ENCODE measurements around the gene IL15RA.

Gene IL15RA

GRCh38 chr10:5938291-5938690 lies 39.1 kb downstream of the IL15RA start:
- Histone ChIP-seq H3K4me1 (ENCODE audit: control insufficient read depth in 5 of 5, insufficient read depth in 5 of 5, low read length in 5 of 5) (peaks cover 2 to 25% (median 13%) of the 10 kb centered on the region in 5 donors), H3K27ac (ENCODE audit: low read depth, low read length) (no peak overlapping the region), H3K9me3 (ENCODE audit: control insufficient read depth in 5 of 5, low read length in 5 of 5) (no peaks in the 10 kb centered on the region), H3K9ac (ENCODE audit: low read length in 5 of 5) (no peak overlapping the region), H3K4me3 (ENCODE audit: low read depth in 1 of 5, low read length in 5 of 5) (no peak overlapping the region), H3K36me3 (ENCODE audit: control insufficient read depth in 5 of 5, insufficient read depth in 5 of 5, low read length in 5 of 5) (peaks cover 0 to 49% (median 40%) of the 10 kb centered on the region in 5 donors), H3K27me3 (ENCODE audit: control insufficient read depth in 5 of 5, insufficient read depth in 4 of 5, low read length in 5 of 5) (peaks cover 0 to under 1% (median 0%) of the 10 kb centered on the region in 5 donors)

- Histone ChIP-seq H3K9ac (ENCODE audit: low read length in 5 of 5) (no peak overlapping the region), H3K4me3 (ENCODE audit: low read depth in 1 of 5, low read length in 5 of 5) (no peak overlapping the region), H3K9me3 (ENCODE audit: control insufficient read depth in 5 of 5, low read length in 5 of 5) (no peaks in the 10 kb centered on the region), H3K27me3 (ENCODE audit: control insufficient read depth in 5 of 5, insufficient read depth in 4 of 5, low read length in 5 of 5) (no peaks in the 10 kb centered on the region), H3K27ac (ENCODE audit: low read depth, low read length) (no peak overlapping the region), H3K36me3 (ENCODE audit: control insufficient read depth in 5 of 5, insufficient read depth in 5 of 5, low read length in 5 of 5) (peaks cover 0 to 60% (median 40%) of the 10 kb centered on the region in 5 donors), H3K4me1 (ENCODE audit: control insufficient read depth in 5 of 5, insufficient read depth in 5 of 5, low read length in 5 of 5) (peaks cover 0 to 20% (median 8%) of the 10 kb centered on the region in 5 donors)
Measured at GRCh38 chr10:5937016-5937415, 40.3 kb downstream of the IL15RA start.

- Histone ChIP-seq H3K27me3 (ENCODE audit: control insufficient read depth in 5 of 5, insufficient read depth in 4 of 5, low read length in 5 of 5) (no peaks in the 10 kb centered on the region), H3K4me3 (ENCODE audit: low read depth in 1 of 5, low read length in 5 of 5) (no peak overlapping the region), H3K27ac (ENCODE audit: low read depth, low read length) (no peak overlapping the region), H3K4me1 (ENCODE audit: control insufficient read depth in 5 of 5, insufficient read depth in 5 of 5, low read length in 5 of 5) (peaks cover 0 to 9% (median 3%) of the 10 kb centered on the region in 5 donors), H3K9me3 (ENCODE audit: control insufficient read depth in 5 of 5, low read length in 5 of 5) (no peaks in the 10 kb centered on the region), H3K36me3 (ENCODE audit: control insufficient read depth in 5 of 5, insufficient read depth in 5 of 5, low read length in 5 of 5) (peaks cover 0 to 70% (median 45%) of the 10 kb centered on the region in 5 donors), H3K9ac (ENCODE audit: low read length in 5 of 5) (no peak overlapping the region)
Measured at GRCh38 chr10:5935628-5936027, 41.7 kb downstream of the IL15RA start.

DNA sequence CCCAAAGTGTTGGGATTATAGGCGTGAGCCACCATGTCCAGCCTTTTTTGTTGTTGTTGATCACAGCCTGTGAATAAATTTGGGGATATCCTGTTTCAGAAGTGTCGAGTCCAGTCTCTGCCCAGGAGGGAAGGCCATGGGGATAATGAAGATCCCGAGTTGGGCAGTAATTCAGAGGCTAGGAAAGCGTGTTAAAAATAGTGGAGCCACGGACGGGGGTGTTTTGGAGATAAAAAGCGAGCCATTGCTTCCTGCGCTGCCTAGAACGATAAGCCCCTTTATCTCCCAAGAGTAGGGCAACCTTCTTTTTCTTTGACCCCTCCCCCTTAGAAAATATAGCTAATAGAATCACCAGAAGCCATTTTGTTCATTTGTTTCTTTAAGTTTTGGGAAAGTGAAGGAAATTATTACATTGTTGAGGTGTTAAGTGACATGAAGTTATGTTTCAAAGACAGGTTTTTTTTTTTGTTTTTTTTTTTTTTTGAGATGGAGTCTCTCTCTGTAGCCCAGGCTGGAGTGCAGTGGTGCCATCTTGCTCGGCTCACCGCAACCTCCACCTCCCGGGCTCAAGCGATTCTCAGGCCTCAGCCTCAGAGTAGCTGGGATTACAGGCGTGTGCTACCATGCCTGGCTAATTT lies 43.3 kb downstream of the IL15RA start:
- H3K4me1 ChIP-seq (ENCODE audit: control insufficient read depth in 5 of 5, insufficient read depth in 5 of 5, low read length in 5 of 5) = peaks cover 0 to 6% (median 3%) of the 10 kb centered on the region in 5 donors
- H3K9me3 ChIP-seq (ENCODE audit: control insufficient read depth in 5 of 5, low read length in 5 of 5) = no peaks in the 10 kb centered on the region
- H3K4me3 ChIP-seq (ENCODE audit: low read depth in 1 of 5, low read length in 5 of 5) = no peak overlapping the region
- peaks cover 8 to 86% (median 59%) of the 10 kb centered on the region in 5 donors for H3K36me3 ChIP-seq (ENCODE audit: control insufficient read depth in 5 of 5, insufficient read depth in 5 of 5, low read length in 5 of 5)
- H3K9ac ChIP-seq (ENCODE audit: low read length in 5 of 5) = no peak overlapping the region
- H3K27ac ChIP-seq (ENCODE audit: low read depth, low read length) = no peak overlapping the region
- H3K27me3 ChIP-seq (ENCODE audit: control insufficient read depth in 5 of 5, insufficient read depth in 4 of 5, low read length in 5 of 5) = no peaks in the 10 kb centered on the region

DNA sequence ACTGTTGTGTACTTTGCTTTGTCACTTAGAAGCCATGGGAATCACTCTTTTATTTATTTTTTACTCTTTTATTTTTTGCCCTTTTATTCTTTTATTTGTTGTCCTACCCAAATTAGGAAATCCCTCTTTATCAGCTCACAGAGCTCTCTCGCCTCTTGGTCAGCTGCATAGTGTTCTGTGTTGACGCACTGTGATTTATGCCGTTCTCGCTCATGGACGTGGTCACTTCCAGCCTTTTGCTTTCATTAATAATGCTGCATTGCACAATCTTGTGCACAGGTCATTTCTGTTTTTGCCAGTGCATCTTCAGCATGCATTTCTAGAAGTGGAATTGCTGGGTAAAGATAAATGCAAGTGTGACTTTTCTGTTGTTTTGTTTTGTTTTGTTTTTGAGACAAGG lies 45.0 kb downstream of the IL15RA start:
- peaks cover 8 to 85% (median 56%) of the 10 kb centered on the region in 5 donors for H3K36me3 ChIP-seq (ENCODE audit: control insufficient read depth in 5 of 5, insufficient read depth in 5 of 5, low read length in 5 of 5)
- H3K4me1 ChIP-seq (ENCODE audit: control insufficient read depth in 5 of 5, insufficient read depth in 5 of 5, low read length in 5 of 5) = peaks cover 0 to 6% (median 3%) of the 10 kb centered on the region in 5 donors
- no peaks in the 10 kb centered on the region for H3K27me3 ChIP-seq (ENCODE audit: control insufficient read depth in 5 of 5, insufficient read depth in 4 of 5, low read length in 5 of 5)
- H3K27ac ChIP-seq (ENCODE audit: low read depth, low read length) = no peak overlapping the region
- H3K9me3 ChIP-seq (ENCODE audit: control insufficient read depth in 5 of 5, low read length in 5 of 5) = no peaks in the 10 kb centered on the region
- H3K9ac ChIP-seq (ENCODE audit: low read length in 5 of 5) = no peak overlapping the region
- no peak overlapping the region for H3K4me3 ChIP-seq (ENCODE audit: low read depth in 1 of 5, low read length in 5 of 5)

- Histone ChIP-seq H3K9me3 (ENCODE audit: control insufficient read depth in 5 of 5, low read length in 5 of 5) (no peaks in the 10 kb centered on the region), H3K27ac (ENCODE audit: low read depth, low read length) (no peak overlapping the region), H3K27me3 (ENCODE audit: control insufficient read depth in 5 of 5, insufficient read depth in 4 of 5, low read length in 5 of 5) (no peaks in the 10 kb centered on the region), H3K4me1 (ENCODE audit: control insufficient read depth in 5 of 5, insufficient read depth in 5 of 5, low read length in 5 of 5) (peaks cover 0 to 8% (median 3%) of the 10 kb centered on the region in 5 donors), H3K36me3 (ENCODE audit: control insufficient read depth in 5 of 5, insufficient read depth in 5 of 5, low read length in 5 of 5) (peaks cover 11 to 84% (median 55%) of the 10 kb centered on the region in 5 donors), H3K4me3 (ENCODE audit: low read depth in 1 of 5, low read length in 5 of 5) (no peak overlapping the region), H3K9ac (ENCODE audit: low read length in 5 of 5) (no peak overlapping the region)
Measured at GRCh38 chr10:5930272-5930671, 47.1 kb downstream of the IL15RA start.

DNA sequence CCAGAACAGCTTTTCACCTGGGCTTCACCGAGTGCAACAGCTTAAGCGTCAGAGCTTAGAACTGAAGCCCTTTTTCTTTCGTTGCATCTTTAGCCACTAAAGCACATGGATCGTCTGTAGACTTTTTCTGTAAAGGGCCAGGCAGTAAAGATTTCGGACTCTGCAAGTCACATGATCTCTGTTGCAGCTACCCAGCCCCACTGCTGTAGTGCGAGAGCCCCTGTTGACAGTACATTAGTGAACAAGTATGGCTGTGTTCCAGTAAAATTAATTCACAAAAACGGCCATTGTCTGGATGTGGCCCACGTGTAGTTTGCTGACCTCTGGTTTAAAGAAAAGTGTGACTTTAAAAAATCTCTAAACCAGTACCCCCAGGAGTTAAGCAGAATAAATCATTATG lies 47.9 kb downstream of the IL15RA start:
- no peak overlapping the region for H3K27ac ChIP-seq (ENCODE audit: low read depth, low read length)
- no peak overlapping the region for H3K4me3 ChIP-seq (ENCODE audit: low read depth in 1 of 5, low read length in 5 of 5)
- H3K9me3 ChIP-seq (ENCODE audit: control insufficient read depth in 5 of 5, low read length in 5 of 5) = no peaks in the 10 kb centered on the region
- H3K4me1 ChIP-seq (ENCODE audit: control insufficient read depth in 5 of 5, insufficient read depth in 5 of 5, low read length in 5 of 5) = peaks cover 0 to 15% (median 3%) of the 10 kb centered on the region in 5 donors
- no peaks in the 10 kb centered on the region for H3K27me3 ChIP-seq (ENCODE audit: control insufficient read depth in 5 of 5, insufficient read depth in 4 of 5, low read length in 5 of 5)
- peaks cover 13 to 87% (median 59%) of the 10 kb centered on the region in 5 donors for H3K36me3 ChIP-seq (ENCODE audit: control insufficient read depth in 5 of 5, insufficient read depth in 5 of 5, low read length in 5 of 5)
- no peak overlapping the region for H3K9ac ChIP-seq (ENCODE audit: low read length in 5 of 5)

DNA sequence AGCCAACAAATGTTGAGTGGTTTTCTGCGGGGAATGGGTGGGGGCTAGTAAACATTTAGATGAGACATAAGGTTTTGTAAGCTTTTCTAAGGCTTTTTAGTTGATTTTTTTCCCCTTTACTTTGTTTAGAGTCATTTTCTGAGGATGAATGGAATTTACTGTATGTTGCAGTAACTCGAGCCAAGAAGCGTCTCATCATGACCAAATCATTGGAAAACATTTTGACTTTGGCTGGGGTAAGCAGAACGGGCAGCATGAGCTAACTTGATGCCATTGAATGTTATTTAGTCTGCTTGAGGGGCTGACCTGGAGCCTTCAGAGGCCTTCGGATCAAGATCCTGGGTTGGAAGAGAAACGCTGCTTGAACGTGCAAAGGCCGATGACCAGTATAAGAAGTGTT lies 50.0 kb downstream of the IL15RA start:
- Histone ChIP-seq H3K27ac (ENCODE audit: low read depth, low read length) (peak overlapping the region; percentile 7), H3K36me3 (ENCODE audit: control insufficient read depth in 5 of 5, insufficient read depth in 5 of 5, low read length in 5 of 5) (peaks cover 16 to 93% (median 79%) of the 10 kb centered on the region in 5 donors), H3K4me3 (ENCODE audit: low read depth in 1 of 5, low read length in 5 of 5) (no peak overlapping the region), H3K4me1 (ENCODE audit: control insufficient read depth in 5 of 5, insufficient read depth in 5 of 5, low read length in 5 of 5) (peaks cover 0 to 12% (median 2%) of the 10 kb centered on the region in 5 donors), H3K9ac (ENCODE audit: low read length in 5 of 5) (no peak overlapping the region), H3K9me3 (ENCODE audit: control insufficient read depth in 5 of 5, low read length in 5 of 5) (no peaks in the 10 kb centered on the region), H3K27me3 (ENCODE audit: control insufficient read depth in 5 of 5, insufficient read depth in 4 of 5, low read length in 5 of 5) (no peaks in the 10 kb centered on the region)

GRCh38 chr10:5924889-5925288 lies 52.5 kb downstream of the IL15RA start:
- H3K9ac ChIP-seq (ENCODE audit: low read length in 5 of 5) = no peak overlapping the region
- no peak overlapping the region for H3K27ac ChIP-seq (ENCODE audit: low read depth, low read length)
- no peaks in the 10 kb centered on the region for H3K9me3 ChIP-seq (ENCODE audit: control insufficient read depth in 5 of 5, low read length in 5 of 5)
- H3K27me3 ChIP-seq (ENCODE audit: control insufficient read depth in 5 of 5, insufficient read depth in 4 of 5, low read length in 5 of 5) = no peaks in the 10 kb centered on the region
- peaks cover 0 to 9% (median 1%) of the 10 kb centered on the region in 5 donors for H3K4me1 ChIP-seq (ENCODE audit: control insufficient read depth in 5 of 5, insufficient read depth in 5 of 5, low read length in 5 of 5)
- no peak overlapping the region for H3K4me3 ChIP-seq (ENCODE audit: low read depth in 1 of 5, low read length in 5 of 5)
- H3K36me3 ChIP-seq (ENCODE audit: control insufficient read depth in 5 of 5, insufficient read depth in 5 of 5, low read length in 5 of 5) = peaks cover 30 to 95% (median 92%) of the 10 kb centered on the region in 5 donors

GRCh38 chr10:5921746-5922145 lies 55.6 kb downstream of the IL15RA start:
- Histone ChIP-seq H3K9me3 (ENCODE audit: control insufficient read depth in 5 of 5, low read length in 5 of 5) (no peaks in the 10 kb centered on the region), H3K9ac (ENCODE audit: low read length in 5 of 5) (no peak overlapping the region), H3K27me3 (ENCODE audit: control insufficient read depth in 5 of 5, insufficient read depth in 4 of 5, low read length in 5 of 5) (no peaks in the 10 kb centered on the region), H3K27ac (ENCODE audit: low read depth, low read length) (no peak overlapping the region), H3K4me1 (ENCODE audit: control insufficient read depth in 5 of 5, insufficient read depth in 5 of 5, low read length in 5 of 5) (peaks cover 0 to 9% (median 0%) of the 10 kb centered on the region in 5 donors), H3K36me3 (ENCODE audit: control insufficient read depth in 5 of 5, insufficient read depth in 5 of 5, low read length in 5 of 5) (peaks cover 32 to 95% (median 88%) of the 10 kb centered on the region in 5 donors), H3K4me3 (ENCODE audit: low read depth in 1 of 5, low read length in 5 of 5) (no peak overlapping the region)

All from subcutaneous abdominal adipose tissue (tissue), 5 donors.